GM21786 (cell line): ENCODE results near the gene INPP5D.
"Not testable (repeated sequence)": the region's sequence is repeated elsewhere in the genome, so short reads cannot be mapped to it uniquely, and the experiment has no call there.

Source experiments
- ATAC-seq: cut with Tn5 transposase; IDR thresholded peaks from one replicate; pipeline ENCODE4 v1.9.1; 2021; ENCODE audit not compliant: unreplicated experiment

Gene INPP5D

DNA sequence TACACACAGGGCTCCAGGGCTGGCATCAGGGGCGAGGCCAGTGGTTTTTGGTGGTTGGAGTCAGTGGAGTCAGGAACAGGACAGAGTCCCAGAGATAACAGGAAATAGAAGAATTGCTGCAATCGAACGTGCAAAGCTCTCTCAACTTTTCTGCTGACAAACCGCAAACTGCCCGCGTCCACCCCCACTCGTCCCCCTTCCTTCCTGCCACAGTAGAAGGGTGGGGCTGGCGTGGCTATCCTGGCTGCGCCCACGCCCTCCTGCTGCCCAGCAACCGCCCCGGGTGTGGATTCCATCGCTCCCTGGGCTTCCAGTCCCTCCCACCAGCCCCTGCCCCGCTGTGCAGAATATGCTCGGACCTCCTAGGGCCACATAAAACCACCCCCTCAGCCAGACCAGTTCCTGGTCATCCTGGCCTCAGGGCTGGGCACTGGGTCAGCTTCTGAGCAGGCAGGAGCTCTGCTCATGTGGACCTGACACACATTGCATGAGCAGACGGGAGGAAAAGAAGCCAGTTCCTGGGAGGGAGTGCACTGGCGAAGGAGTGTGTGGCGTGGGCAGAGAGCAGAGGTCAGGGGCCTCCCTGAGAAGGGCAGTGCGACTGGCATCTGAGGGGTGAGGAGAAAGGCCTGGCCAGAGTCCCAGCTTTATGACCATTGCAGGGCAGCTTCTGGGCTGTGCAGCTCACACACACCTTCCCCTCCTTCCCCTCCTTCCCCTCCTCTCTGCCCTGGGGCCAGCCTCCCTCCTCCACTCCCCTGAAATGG, 105.9 kb downstream of the INPP5D start:
- ATAC-seq, result no peak

DNA sequence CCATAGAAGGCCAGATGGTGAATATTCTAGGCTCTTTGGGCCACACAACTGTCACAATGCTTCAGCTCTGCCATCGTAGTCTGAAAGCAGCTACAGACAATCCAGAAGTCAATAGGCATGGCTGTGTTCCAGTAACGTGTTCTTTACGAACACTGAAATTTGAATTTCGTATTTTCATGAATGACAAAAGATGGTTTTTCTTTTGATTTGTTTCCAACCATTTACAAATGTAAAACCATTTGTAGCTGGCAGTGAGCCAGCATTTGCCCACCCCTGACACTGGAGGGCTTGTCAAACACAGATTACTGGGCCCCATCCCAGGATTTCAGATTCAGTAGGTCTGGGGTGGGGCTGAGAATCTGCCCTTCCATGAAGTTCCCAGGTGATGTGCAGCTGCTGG, 108.3 kb downstream of the INPP5D start:
- ATAC-seq, result no peak

DNA sequence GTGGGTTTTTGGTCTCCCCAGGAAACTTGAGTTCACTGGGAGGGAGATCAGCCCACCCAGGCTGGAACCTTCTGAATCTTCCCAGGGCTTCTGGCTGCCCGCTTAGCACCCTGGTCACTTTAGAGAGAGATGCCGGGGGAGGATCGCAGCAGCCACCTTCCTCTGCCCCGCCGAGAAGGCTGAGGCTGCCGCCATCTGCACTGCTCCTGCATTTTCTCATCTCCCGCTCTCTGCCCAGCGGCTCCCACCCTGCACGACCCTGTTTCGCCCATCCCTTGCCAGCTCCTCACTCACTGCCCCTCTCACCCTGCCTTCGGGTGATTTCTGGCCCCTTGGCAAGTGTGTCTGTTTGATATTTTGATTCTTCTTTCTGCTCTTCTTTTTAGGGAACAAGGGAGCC, 108.8 kb downstream of the INPP5D start:
- no peak for ATAC-seq

DNA sequence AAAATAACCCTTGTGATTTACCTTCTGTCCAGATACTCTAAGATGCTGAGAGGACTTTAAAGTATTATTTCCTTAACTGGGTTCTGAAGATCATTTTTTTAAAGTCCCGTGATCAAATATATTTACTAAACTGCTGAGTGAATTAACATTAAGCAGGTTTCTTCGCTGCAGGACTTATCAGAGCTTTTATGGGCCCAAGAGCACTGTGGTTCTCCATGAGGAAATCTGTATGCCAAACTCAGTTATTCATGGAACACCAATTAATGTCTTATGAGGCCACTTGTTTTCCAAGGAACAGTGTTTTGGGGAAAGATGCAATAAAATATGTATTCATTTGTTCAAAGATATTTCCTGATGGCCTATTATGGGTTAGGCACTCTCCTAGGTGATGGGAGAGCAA, 111.2 kb downstream of the INPP5D start:
- no peak for ATAC-seq

DNA sequence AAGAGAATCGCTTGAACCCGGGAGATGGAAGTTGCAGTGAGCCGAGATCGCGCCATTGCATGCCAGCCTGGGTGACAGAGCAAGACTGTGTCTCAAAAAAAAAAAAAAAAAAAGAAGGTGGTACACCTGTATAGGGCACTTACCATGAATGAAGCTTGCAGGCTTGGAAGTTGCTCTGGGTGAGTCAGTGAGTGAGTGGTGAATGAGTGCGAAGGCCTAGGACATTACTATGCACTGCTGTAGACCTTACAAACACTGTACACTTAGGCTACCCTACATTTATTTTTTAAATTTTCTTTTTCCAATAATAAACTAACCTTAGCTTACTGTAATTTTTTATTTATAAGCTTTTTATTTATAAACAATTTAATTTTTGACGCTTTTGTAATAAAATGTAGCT, 113.0 kb downstream of the INPP5D start:
- no peak for ATAC-seq

DNA sequence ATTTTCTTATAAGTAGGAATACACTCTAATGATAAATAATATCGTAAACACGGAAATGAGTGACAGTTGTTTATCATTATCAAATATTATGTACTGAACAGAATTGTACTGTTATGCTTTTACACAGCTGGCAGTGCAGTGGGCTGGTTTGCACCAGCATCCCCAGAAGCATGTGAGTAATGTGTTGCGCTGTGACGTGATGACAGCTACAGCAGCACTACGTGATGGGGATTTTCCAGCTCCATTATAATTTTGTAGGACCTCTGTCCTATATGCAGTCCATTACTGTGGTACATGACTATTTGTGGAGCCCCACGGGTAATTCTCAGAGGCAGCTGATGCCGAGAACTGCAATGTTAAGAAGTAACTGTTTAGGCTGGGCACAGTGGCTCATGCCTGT, 114.0 kb downstream of the INPP5D start:
- no peak for ATAC-seq

DNA sequence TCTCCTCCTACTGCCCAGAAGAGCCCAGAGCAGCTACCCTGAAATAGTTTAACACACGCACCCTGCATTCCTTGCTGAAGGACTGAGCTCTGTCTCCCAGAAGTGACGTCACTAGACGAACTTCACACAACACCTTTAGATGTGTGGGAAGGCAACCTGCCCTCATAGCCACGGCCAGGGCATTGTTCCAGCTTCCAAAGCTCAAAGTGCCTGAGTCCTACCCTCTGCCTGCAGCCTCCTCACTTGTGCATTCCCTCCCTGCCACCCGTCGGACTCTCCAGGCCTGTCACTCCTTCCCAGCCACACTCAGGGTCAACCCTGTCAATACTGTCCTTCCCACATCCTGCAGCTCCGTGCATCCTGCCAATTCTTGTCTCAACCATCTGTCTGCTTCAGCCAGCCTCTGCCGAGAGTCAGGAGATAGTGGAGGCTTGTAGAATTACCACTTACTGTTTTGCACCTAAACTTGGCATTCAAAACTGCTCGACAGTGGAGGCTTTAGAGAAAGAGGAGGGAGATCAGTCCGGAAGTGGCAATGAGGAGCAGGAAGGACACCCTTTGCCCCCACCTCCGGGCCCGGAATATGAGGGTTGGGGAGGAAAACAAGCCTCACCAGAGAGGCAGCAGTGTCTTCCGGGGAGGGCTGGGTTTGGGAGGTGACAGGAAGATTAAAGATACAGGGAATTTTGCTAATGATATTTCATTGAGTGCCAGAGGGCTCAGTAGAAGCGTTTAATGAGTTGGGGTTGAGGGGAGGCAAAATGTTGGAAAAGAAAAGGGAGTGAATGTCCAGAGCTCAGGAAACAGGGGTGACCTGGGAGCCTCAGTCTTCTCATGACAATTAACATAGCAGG, 119.1 kb downstream of the INPP5D start:
- ATAC-seq, result no peak

DNA sequence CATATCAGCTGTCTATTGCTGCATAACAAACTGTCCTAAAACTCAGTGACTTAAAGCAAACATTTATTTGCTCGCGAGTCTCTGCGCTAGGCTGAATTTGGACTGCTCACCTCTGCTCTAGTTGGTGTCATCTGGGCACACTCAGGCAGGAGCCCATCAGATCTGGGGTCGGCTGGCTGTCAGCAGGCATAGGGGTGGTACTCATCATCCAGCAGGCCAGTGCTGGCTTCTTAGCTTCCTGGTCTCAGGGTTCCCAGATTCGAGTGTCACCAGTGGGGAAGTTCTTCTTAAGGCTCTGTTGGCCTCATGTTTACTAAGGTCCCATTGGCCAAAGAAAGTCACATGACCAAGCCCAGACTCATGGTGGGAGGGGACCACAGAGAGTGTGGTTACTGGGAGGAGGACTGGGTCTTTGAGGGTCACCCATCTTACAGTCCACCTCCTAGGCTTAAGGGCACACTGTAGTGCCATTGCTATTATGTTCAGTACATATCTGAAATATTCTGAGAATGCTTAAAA, 119.8 kb downstream of the INPP5D start:
- no peak for ATAC-seq

DNA sequence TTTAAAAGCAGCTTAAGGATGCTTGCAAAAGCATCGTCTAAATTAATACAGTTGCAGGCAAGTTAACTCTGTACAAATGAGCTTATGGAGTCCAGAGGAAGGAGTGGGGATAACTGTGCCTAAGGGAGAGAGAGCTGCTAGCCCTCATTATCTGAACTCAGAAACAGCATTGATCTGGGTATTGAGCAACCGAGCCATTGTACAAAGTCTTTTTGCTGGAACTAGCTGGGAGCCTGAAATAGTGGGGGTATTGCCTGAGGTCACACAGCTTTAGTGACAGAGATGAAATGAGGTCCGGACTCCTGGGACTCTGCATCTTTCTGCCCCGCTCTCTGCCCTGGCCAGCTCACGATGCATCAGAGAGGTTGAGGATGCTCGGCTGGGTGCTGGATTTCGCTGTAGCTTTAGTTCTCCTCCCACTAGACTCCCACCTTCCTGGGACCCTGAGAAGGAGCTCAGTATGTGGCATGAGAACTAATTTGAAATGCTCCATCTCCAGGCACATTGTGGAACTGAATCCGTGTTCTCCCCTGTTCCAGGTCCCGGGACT, 123.8 kb downstream of the INPP5D start:
- no peak for ATAC-seq

DNA sequence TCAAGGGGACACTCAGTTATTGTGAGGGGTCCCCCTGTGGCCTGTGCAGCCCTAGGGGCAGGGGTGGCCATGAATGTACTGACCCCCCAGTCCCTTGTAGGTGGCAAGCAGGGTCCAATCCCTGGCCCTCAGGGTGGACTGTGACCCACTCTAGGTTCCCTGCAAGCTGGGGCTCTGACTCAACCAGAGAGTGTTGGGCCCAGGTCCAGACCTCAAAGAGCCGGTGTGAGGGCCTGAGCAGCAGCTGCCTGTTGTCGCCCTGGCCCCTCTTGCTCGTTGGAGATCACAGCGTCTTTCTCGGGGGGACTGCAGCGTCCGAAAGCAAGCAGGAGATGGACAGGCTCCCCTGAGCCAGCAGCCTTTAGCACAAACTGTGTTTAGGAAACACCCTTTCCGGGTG, 124.5 kb downstream of the INPP5D start:
- ATAC-seq, result no peak

DNA sequence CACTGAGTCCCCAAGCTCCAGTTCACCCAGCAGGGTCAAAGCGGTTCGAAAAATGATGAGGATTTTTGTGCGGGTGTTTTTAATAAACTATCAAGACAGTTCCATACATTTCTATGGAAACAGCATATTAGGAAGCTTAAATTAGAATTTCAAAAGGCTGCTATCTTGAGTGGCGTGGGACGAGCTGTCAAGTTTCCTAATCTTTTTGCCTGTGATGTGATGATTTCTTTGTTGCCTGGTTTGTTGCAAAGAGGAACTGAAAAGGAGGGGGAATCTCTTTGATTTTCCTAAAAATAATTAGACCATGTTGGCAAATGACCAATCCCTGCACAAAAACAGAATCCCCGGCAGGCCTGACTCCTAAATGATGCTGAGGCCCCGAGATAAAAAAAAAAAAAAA, 125.2 kb downstream of the INPP5D start:
- ATAC-seq, result no peak

DNA sequence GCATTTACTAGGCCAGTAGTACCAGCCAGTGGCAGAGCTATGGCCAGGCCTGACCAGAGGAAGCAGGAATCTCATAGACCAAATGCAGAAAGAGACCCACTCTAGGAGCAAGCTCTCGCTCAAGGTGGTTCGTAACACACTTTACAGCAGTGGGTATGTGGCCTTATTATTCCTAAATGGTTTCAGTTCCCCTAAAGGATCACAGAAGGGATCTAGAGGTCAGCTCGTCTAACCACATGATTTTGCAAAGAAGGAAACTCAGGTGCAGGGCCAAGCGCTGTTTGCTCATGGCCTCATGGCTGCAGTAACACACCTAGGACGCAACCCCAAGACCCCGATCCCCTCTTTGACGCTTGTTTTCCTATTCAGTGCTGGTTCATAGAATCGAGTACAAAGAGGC, 125.8 kb downstream of the INPP5D start:
- ATAC-seq, result peak; percentile 63

DNA sequence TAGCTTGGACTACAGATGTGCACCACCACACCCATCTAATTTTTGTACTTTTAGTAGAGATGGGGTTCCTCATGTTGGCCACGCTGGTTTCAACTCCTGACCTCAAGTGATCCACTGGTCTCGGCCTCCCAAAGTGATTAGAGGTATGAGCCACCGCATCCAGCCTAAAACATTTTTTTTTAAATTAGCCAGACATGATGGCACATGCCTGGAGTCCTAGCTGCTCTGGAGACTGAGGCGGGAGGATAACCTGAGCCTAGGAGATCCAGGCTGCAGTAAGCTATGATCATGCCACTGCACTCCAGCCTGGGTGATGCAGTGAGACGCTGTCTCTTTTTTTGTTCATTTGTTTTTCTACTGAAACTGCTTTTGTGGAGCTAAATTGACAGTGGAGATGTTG, 126.7 kb downstream of the INPP5D start:
- no peak for ATAC-seq

DNA sequence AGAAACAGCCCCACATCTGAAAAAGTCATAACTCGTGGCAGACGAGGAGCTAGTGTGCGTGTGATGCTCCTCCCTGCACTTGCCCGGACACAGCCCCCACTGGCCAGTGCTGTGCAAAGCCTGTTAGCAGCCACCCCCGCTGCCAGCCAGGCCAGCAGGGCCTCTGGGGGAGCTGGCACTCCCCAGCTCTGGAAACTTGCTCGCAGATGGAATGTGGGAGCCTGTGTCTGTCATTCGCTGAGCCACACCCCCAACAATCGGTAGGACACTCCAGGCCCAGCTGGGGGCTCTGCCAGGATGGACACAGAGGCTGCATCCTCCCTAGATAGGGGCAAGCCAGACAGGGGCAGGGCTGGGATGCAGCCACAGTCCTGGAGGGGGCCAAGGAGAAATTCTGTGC, 128.9 kb downstream of the INPP5D start:
- no peak for ATAC-seq

DNA sequence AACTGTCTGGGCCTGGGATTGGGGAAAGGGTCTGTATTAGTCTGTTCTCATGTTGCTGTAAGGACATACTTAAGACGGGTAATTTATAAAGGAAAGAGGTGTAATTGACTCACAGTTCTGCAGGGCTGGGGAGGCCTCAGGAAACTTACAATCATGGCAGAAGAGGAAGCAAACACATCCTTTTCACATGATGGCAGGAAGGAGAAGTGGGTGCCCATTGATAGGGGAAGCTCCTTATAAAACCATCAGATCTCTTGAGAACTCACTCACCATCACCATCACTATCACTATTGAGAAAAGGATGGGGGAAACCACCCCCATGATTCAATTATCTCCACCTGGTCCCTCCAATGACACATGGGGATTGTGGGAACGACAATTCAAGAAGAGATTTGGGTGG, 130.9 kb downstream of the INPP5D start:
- ATAC-seq, result not testable (repeated sequence)

DNA sequence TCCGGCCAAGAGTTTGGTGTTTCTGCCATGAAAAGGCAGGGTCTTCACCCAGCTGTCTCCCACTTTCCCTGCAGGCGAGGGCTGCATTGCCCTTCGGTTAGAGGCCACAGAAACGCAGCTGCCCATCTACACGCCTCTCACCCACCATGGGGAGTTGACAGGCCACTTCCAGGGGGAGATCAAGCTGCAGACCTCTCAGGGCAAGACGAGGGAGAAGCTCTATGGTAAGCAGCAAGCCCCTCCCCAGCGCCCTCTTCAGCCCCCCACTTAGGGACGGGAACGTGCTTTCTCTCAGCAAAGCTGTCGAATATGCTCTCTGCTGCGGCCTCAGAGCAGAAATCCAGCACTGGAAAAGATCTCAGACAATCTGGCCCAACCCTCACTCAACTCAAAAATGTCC, 133.6 kb downstream of the INPP5D start:
- no peak for ATAC-seq

DNA sequence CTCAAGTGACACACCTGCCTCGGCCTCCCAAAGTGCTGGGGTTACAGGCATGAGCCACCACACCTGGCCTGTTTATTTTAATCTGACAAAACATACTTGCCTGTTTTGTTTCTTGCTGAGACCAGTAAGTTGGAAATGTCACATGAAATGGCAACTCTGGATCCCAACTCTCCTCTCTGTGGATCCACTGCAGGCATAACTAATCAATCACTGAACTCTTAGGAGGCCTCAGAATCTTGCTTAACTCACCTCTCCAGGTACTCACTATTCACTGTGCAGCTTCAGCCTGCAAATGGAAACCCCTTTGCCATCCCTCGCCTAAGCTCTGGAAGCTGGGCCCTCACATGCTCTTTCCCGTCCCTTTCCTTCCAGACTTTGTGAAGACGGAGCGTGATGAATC, 134.9 kb downstream of the INPP5D start:
- ATAC-seq, result no peak

DNA sequence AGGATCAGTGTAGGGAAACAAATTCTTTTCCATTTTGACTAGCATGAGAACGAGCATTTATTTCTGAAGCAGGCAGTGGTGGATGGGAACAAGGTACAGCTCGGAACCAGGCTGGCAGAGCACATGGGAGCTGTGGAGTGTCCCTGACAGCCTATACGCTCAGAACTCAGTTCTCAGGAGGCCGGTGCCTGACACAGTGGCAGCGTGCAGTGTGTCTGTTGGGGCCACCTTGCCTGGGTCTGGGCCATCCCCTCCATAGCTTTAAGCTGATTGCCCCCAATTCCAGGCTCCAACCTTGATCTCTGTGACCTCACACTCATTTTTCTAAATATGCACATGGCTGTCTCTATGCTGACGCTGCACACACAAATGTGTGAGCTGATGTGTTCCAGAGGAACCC, 136.9 kb downstream of the INPP5D start:
- no peak for ATAC-seq

DNA sequence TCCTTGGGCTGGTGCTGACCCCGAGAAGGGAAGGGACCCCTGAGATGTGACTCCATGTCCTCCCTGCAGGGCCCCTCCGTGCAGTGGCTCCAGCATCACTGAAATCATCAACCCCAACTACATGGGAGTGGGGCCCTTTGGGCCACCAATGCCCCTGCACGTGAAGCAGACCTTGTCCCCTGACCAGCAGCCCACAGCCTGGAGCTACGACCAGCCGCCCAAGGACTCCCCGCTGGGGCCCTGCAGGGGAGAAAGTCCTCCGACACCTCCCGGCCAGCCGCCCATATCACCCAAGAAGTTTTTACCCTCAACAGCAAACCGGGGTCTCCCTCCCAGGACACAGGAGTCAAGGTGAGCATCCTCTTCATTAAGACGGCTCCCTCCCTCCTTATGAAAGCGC, 137.9 kb downstream of the INPP5D start:
- ATAC-seq, result no peak

DNA sequence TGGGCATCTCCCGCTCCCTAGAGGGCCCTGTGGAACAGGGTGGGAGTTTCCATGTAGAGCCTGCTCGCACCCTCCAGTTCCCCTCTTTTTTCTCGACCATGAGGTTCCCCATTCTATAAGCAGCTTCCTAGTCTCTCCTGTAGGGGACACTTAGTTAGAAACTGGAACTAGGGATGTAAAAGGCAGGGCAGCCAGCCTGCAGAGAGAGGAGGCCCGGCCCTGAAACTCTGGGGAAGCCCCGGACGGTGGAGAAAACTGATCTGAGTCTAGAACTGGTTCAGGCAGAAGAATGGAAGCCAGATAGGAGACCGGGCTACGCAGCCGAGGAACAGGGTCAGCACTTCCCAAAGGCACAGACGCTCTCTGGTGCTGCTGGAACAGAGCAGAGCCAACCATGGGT, 139.7 kb downstream of the INPP5D start:
- no peak for ATAC-seq

DNA sequence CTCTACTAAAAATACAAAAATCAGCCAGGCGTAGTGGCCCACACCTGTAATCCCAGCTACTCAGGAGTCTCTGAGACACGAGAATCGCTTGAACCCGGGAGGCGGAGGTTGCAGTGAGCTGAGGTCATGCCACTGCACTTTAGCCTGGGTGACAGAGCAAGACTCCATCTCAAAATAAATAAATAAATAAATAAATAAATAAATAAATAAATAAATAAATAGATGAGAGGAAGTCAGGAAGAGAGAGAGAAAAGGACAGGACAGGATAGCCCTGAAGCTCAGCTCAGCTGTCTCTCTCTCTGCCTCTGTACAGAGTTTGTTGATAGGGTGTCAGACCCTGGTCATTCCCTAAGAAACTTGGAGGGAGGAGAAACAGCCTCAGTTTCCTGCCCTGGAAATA, 140.6 kb downstream of the INPP5D start:
- not testable (repeated sequence) for ATAC-seq
